ENCODE results near the gene IPO11. TPM values are rescaled to one million over a fixed set of nuclear protein-coding genes. Genes with fewer than 3 reads are reported as not detected.

IPO11 gene
- total RNA-seq, 1 experiment from 2014 or later, result 16.1 TPM

DNA sequence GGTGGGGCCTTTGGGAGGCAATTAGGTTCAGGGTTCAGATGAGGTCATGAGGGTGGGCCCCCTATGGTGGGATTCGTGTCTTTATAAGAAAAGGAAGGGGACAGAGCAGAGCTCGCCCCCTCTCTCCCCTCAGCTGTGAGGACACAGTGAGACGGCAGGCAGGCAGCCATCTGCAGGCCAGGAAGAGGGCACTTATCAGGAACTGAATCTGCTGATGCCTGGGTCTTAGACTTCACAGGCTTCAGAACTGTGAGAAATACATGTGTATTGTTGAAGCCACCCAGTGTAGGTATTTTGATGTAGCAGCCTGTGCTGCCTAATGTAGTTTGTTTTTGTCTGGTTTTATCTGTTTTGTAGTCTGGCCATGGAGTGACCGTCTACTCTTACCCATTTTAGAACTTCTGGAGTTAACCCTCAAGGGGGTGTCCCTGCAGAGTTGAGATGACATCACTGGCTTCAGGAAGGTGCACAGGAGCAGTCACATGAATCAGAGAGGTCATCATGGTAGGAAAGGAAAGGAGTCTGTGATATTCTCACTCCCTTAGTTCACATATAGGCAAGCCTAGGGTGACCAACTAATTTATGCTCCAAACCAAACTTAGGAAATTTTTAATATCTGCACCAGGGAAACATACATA is 237.0 kb downstream of the IPO11 start:
- no peak overlapping the region for H3K4me3 ChIP-seq (ENCODE audit: low read length)
- no TSS peak for BruUV-seq (replicated peaks)

DNA sequence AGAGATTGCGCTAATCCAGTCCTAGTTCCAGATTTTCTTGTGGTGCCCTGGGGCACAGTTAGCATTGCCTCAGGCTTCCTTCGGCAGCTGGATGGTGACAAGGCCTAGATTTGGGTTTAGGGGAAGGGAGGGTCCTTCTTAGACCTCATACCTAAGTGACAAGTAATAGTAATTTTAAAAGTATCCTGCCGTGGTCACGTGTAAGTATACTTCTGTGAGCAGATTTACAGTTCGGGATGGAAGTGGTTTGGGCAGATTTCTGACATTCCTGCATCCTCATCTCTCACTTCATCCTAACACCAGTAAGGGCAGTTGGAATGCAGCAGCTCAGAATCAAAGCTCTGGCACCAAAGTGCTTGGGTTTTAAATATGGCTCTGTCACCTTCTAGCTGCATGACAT is 237.6 kb downstream of the IPO11 start:
- no TSS peak for BruUV-seq (replicated peaks)
- H3K9me2 ChIP-seq (replicated peaks; ENCODE audit: low read length), result no peaks in the 10 kb centered on the region
- ATAC-seq (no peak), DNase-seq (no peak)
- H3F3A ChIP-seq (ENCODE audit: low read length, unreplicated experiment), result no peaks in the 10 kb centered on the region
- H3K9me3 ChIP-seq (ENCODE audit: low read length), result no peaks in the 10 kb centered on the region
- no peak overlapping the region for H2AFZ ChIP-seq (ENCODE audit: low read length)
- H3K27me3 ChIP-seq (ENCODE audit: low read length), result no peaks in the 10 kb centered on the region
- no peak overlapping the region for H3K4me2 ChIP-seq (ENCODE audit: low read length)
- H3K36me3 ChIP-seq (ENCODE audit: low read depth, low read length), result no peaks in the 10 kb centered on the region
- H3K27ac ChIP-seq (ENCODE audit: low read length), result no peak overlapping the region
- H3K4me1 ChIP-seq (ENCODE audit: insufficient read depth, low read length), result no peaks in the 10 kb centered on the region
- intact Hi-C loops (cut with micrococcal nuclease), result no loop called here
- no peaks in the 10 kb centered on the region for H4K20me1 ChIP-seq (ENCODE audit: low read length)
- CTCF ChIA-PET, result no interaction called here
- POLR2A ChIA-PET (ENCODE audit: unreplicated experiment), result no interaction called here
- H3K4me3 ChIP-seq (ENCODE audit: low read length), result no peak overlapping the region
- no peaks in the 10 kb centered on the region for H3K79me2 ChIP-seq (ENCODE audit: low read length)
- no peak overlapping the region for H3K9ac ChIP-seq (ENCODE audit: low read length)
- TF ChIP-seq, protein P1, sequence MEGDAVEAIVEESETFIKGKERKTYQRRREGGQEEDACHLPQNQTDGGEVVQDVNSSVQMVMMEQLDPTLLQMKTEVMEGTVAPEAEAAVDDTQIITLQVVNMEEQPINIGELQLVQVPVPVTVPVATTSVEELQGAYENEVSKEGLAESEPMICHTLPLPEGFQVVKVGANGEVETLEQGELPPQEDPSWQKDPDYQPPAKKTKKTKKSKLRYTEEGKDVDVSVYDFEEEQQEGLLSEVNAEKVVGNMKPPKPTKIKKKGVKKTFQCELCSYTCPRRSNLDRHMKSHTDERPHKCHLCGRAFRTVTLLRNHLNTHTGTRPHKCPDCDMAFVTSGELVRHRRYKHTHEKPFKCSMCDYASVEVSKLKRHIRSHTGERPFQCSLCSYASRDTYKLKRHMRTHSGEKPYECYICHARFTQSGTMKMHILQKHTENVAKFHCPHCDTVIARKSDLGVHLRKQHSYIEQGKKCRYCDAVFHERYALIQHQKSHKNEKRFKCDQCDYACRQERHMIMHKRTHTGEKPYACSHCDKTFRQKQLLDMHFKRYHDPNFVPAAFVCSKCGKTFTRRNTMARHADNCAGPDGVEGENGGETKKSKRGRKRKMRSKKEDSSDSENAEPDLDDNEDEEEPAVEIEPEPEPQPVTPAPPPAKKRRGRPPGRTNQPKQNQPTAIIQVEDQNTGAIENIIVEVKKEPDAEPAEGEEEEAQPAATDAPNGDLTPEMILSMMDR (conservative IDR thresholded peaks at IDR 0.05; ENCODE audit: low read depth, low read length), result no peak
- TF ChIP-seq EZH2 (IDR thresholded peaks at IDR 0.05; ENCODE audit: low read length, unreplicated experiment) (no peak), EZH2phosphoT487 (IDR thresholded peaks at IDR 0.05; ENCODE audit: borderline replicate concordance, low read length) (no peak)

More for the DNA sequence above, 237.0 kb downstream of the IPO11 start:
- Histone ChIP-seq H3K36me3 (ENCODE audit: low read depth, low read length) (no peaks in the 10 kb centered on the region), H3K4me2 (ENCODE audit: low read length) (no peak overlapping the region), H3K9me3 (ENCODE audit: low read length) (no peaks in the 10 kb centered on the region), H3K79me2 (ENCODE audit: low read length) (no peaks in the 10 kb centered on the region), H4K20me1 (ENCODE audit: low read length) (no peaks in the 10 kb centered on the region), H3K27ac (ENCODE audit: low read length) (no peak overlapping the region), H3K27me3 (ENCODE audit: low read length) (no peaks in the 10 kb centered on the region), H3K9ac (ENCODE audit: low read length) (no peak overlapping the region), H3K4me1 (ENCODE audit: insufficient read depth, low read length) (no peaks in the 10 kb centered on the region), H3K9me2 (replicated peaks; ENCODE audit: low read length) (no peaks in the 10 kb centered on the region), H2AFZ (ENCODE audit: low read length) (no peak overlapping the region), H3F3A (ENCODE audit: low read length, unreplicated experiment) (no peaks in the 10 kb centered on the region)
- intact Hi-C loops (cut with micrococcal nuclease), result no loop called here
- ChIA-PET CTCF (no interaction called here), POLR2A (ENCODE audit: unreplicated experiment) (no interaction called here)
- DNase-seq (no peak), ATAC-seq (no peak)
- no peak for TF ChIP-seq EZH2 (IDR thresholded peaks at IDR 0.05; ENCODE audit: low read length, unreplicated experiment)
- no peak for TF ChIP-seq EZH2phosphoT487 (IDR thresholded peaks at IDR 0.05; ENCODE audit: borderline replicate concordance, low read length)
- TF ChIP-seq, protein P1 (conservative IDR thresholded peaks at IDR 0.05; ENCODE audit: low read depth, low read length), result no peak

DNA sequence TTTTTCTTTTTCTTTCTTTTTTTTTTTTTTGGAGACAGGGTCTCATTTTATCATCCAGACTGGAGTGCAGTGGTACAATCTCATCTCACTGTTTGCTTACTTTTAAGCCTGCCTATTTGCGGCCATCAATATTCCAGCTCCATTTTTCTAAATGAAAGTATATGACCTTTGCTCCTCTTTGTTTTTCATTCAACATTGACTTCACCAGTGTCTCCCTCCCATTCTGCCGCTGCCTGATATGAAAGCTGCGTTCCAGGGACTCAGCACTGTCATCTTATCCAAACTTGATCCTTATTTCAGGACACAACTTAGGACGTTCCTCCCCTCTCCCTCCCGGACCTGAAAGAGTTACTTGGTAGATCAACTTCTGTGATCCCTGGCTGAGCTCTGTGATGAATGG is 239.7 kb downstream of the IPO11 start:
- no TSS peak for BruUV-seq (replicated peaks)
- DNase-seq (no peak), ATAC-seq (no peak)
- no peaks in the 10 kb centered on the region for H3K36me3 ChIP-seq (ENCODE audit: low read depth, low read length)
- POLR2A ChIA-PET (ENCODE audit: unreplicated experiment), result no interaction called here
- no peaks in the 10 kb centered on the region for H3F3A ChIP-seq (ENCODE audit: low read length, unreplicated experiment)
- no peaks in the 10 kb centered on the region for H3K27me3 ChIP-seq (ENCODE audit: low read length)
- H3K4me2 ChIP-seq (ENCODE audit: low read length), result no peak overlapping the region
- no peaks in the 10 kb centered on the region for H4K20me1 ChIP-seq (ENCODE audit: low read length)
- TF ChIP-seq EZH2phosphoT487 (IDR thresholded peaks at IDR 0.05; ENCODE audit: borderline replicate concordance, low read length) (no peak), EZH2 (IDR thresholded peaks at IDR 0.05; ENCODE audit: low read length, unreplicated experiment) (no peak)
- TF ChIP-seq, protein P1 (conservative IDR thresholded peaks at IDR 0.05; ENCODE audit: low read depth, low read length), result no peak
- no peak overlapping the region for H3K27ac ChIP-seq (ENCODE audit: low read length)
- H3K9ac ChIP-seq (ENCODE audit: low read length), result no peak overlapping the region
- H3K4me1 ChIP-seq (ENCODE audit: insufficient read depth, low read length), result no peaks in the 10 kb centered on the region
- intact Hi-C loops (cut with micrococcal nuclease), result no loop called here
- no peak overlapping the region for H2AFZ ChIP-seq (ENCODE audit: low read length)
- no peak overlapping the region for H3K4me3 ChIP-seq (ENCODE audit: low read length)
- H3K79me2 ChIP-seq (ENCODE audit: low read length), result no peaks in the 10 kb centered on the region
- H3K9me2 ChIP-seq (replicated peaks; ENCODE audit: low read length), result no peaks in the 10 kb centered on the region
- H3K9me3 ChIP-seq (ENCODE audit: low read length), result no peaks in the 10 kb centered on the region
- CTCF ChIA-PET, result no interaction called here
